Activated naive CD4-positive, alpha-beta T cell treated with Interleukin-2 at 50 U/mL for 16 hours (primary cell): ENCODE measurements around the gene ZBTB16.
A peak's percentile ranks its signal among the peaks of the same experiment; 100 is the strongest.

Experiments
- DNase-seq: peaks from one replicate; pipeline ENCODE4 v3.0.0-alpha.2; 2020

Gene ZBTB16

GRCh38 chr11:114109206-114110090, 49.9 kb downstream of the ZBTB16 start:
- DNase-seq: no peak

- DNase-seq: no peak
These were observed 50.6 kb downstream of the ZBTB16 start for GRCh38 chr11:114110123-114110522.

GRCh38 chr11:114110952-114111947, 51.7 kb downstream of the ZBTB16 start:
- no peak for DNase-seq

GRCh38 chr11:114115451-114115928, 56.0 kb downstream of the ZBTB16 start:
- no peak for DNase-seq

- no peak for DNase-seq
These were observed 56.8 kb downstream of the ZBTB16 start for GRCh38 chr11:114116357-114116756.

- no peak for DNase-seq
These were observed 57.3 kb downstream of the ZBTB16 start for GRCh38 chr11:114116800-114117199.

- DNase-seq: no peak
These were observed 61.1 kb downstream of the ZBTB16 start for GRCh38 chr11:114120606-114121005.

- DNase-seq: no peak
These were observed 61.6 kb downstream of the ZBTB16 start for GRCh38 chr11:114121138-114121537.

- DNase-seq: no peak
These were observed 62.4 kb downstream of the ZBTB16 start for GRCh38 chr11:114121804-114122504.

GRCh38 chr11:114122686-114123085, 63.2 kb downstream of the ZBTB16 start:
- DNase-seq: no peak

GRCh38 chr11:114123692-114124330, 64.3 kb downstream of the ZBTB16 start:
- no peak for DNase-seq

- no peak for DNase-seq
These were observed 65.2 kb downstream of the ZBTB16 start for GRCh38 chr11:114124601-114125144.

- no peak for DNase-seq
These were observed 66.0 kb downstream of the ZBTB16 start for GRCh38 chr11:114125531-114125930.

GRCh38 chr11:114125959-114126358, 66.4 kb downstream of the ZBTB16 start:
- no peak for DNase-seq

- no peak for DNase-seq
These were observed 68.9 kb downstream of the ZBTB16 start for GRCh38 chr11:114128399-114128798.

- no peak for DNase-seq
These were observed 69.6 kb downstream of the ZBTB16 start for GRCh38 chr11:114129142-114129541.

- DNase-seq: no peak
These were observed 70.2 kb downstream of the ZBTB16 start for GRCh38 chr11:114129699-114130098.

- no peak for DNase-seq
These were observed 70.6 kb downstream of the ZBTB16 start for GRCh38 chr11:114130115-114130576.

GRCh38 chr11:114130629-114131277, 71.2 kb downstream of the ZBTB16 start:
- DNase-seq: no peak

GRCh38 chr11:114131461-114131864, 72.0 kb downstream of the ZBTB16 start:
- peak; percentile 5 for DNase-seq

GRCh38 chr11:114132417-114132816, 72.9 kb downstream of the ZBTB16 start:
- no peak for DNase-seq
